DOHH2 (cell line): ENCODE measurements around the gene DMAC1.

ENCODE experiments used
- EZH2phosphoT487 ChIP-seq: fragments of 200-600 bp; sonication (generic); IDR thresholded peaks from 2 replicates; pipeline ENCODE4 v1.6.1; 2017; ENCODE audit warnings: borderline replicate concordance, mild to moderate bottlenecking, antibody characterized with exemption, low read length, moderate library complexity, mixed read lengths
- TF ChIP-seq, protein P1 (sequence below): fragments of 200-600 bp; sonication (generic); IDR thresholded peaks from one replicate; pipeline ENCODE4 v1.5.1; 2014; ENCODE audit warnings: antibody characterized with exemption, mild to moderate bottlenecking, low read depth, low read length; ENCODE audit not compliant: poor library complexity, severe bottlenecking

DNA sequence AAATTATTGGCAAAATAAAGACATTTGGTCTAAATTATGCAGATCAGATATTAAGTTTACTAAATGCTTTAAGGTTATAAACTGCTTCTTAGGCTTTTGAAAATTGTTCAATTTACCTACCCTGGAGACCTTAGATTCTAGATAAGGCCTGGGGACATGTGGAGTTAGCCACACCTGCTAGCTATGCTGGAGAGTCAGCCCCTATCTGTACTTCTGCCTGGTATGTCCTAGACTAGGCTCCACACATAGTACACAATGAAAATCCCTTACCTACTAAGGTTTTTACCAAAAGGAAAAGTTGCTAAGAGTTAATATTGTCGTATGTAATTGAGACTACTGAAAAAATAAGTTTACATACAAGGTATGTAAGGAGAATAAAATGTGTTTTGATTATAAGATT is 49.8 kb upstream of the DMAC1 start:
- TF ChIP-seq, protein P1, sequence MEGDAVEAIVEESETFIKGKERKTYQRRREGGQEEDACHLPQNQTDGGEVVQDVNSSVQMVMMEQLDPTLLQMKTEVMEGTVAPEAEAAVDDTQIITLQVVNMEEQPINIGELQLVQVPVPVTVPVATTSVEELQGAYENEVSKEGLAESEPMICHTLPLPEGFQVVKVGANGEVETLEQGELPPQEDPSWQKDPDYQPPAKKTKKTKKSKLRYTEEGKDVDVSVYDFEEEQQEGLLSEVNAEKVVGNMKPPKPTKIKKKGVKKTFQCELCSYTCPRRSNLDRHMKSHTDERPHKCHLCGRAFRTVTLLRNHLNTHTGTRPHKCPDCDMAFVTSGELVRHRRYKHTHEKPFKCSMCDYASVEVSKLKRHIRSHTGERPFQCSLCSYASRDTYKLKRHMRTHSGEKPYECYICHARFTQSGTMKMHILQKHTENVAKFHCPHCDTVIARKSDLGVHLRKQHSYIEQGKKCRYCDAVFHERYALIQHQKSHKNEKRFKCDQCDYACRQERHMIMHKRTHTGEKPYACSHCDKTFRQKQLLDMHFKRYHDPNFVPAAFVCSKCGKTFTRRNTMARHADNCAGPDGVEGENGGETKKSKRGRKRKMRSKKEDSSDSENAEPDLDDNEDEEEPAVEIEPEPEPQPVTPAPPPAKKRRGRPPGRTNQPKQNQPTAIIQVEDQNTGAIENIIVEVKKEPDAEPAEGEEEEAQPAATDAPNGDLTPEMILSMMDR = no peak
- no peak for TF ChIP-seq EZH2phosphoT487
